Tongue (tissue), 2 donors: ENCODE measurements around the gene CBFA2T3. TPM values are rescaled to one million over a fixed set of nuclear protein-coding genes. Genes with fewer than 3 reads are reported as not detected.
"Not testable (repeated sequence)": the region's sequence is repeated elsewhere in the genome, so short reads cannot be mapped to it uniquely, and the experiment has no call there.

Experiments
- DNase-seq: peaks from one replicate; pipeline ENCODE4 v3.0.0-alpha.2; 2015
- total RNA-seq: library from RNA; depleted of rRNA; stranded (reverse); fragments of >200 nt; gene quantifications from one replicate; pipeline ENCODE4 v1.2.3, GENCODE V29; 2014

The CBFA2T3 gene
- total RNA-seq, 1 donor from 2014 or later, result 3.6 TPM

DNA sequence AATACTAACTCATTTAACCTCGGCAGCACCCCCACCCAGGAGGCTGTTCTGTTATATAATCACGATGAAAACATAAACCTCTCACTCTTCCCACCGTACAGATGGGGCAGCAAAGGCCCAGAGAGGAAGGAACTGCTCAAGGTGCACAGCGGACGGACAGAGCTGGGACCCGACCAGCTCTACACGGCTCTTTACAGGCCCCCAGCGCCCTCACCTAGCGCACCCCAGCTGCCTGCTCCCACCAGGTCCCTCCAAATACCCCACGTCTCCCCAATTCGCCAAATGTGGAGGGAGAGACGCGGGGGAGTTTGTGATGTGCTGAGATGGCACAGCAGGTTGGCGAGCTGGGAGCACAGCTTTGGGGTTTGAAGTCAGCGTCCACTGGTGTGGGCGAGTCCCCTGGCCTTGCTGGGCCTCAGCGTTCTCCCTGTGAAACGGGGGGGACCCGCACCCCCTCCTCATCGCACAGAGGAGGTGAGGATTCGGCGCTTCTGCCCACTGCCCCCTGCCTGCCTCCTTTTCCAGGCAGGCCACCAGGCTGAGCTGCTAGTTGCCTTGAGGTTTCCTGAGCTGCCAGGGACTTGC lies 54.1 kb downstream of the CBFA2T3 start:
- no peak for DNase-seq

DNA sequence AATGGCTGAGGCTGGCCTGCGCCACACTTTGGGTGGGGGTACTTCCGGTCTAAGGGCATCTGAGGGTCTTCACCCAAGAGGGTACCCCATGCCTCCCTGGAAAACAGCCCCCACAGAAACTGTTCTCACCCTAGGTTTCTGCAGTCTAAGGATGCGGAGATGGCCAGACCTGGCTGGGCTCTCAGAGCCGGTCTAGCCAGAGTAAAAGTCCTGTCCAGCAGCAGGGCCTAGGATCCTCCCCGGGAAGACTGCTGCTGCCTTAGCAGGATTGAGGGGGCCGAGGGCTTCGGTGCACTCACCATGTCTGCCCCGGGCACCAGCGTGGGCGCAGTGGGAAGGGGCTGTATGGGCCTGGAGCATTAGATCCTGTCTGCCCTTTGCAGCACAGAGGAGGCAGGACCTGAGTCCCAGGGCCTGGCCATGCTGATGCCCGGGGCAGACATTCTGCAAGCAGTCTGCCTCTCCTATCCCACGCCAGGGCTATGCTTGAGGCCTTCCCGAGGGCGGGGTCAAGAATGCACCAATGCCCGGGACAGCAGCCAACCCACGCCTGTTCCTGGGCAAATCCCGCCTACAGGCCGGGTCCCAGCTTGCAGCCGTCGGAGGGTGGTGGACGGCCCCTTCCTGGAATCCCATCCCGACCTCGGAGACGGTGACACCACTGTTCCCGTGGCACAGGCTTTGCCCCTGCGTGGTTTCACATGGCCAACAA lies 54.7 kb downstream of the CBFA2T3 start:
- peak; percentile 91 for DNase-seq

DNA sequence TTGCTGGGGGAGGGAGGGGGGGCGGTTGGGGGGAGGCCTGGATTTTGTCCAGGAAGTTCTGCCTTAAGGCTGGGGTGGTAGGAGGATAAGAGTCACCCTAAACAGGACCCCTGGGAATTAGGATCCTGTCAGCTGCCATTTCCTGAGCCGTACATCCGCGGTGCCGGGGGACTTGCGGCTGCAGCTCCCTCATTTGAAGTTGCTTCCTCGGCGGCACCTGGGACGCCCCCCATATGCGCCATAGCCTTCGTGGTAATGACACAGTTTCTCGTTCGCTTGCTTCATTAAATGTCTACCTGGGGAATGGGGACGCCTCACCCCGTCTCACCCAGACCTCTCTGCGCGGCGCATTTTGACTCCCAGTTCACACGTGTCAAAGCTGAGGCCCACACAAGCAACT lies 55.4 kb downstream of the CBFA2T3 start:
- no peak for DNase-seq

DNA sequence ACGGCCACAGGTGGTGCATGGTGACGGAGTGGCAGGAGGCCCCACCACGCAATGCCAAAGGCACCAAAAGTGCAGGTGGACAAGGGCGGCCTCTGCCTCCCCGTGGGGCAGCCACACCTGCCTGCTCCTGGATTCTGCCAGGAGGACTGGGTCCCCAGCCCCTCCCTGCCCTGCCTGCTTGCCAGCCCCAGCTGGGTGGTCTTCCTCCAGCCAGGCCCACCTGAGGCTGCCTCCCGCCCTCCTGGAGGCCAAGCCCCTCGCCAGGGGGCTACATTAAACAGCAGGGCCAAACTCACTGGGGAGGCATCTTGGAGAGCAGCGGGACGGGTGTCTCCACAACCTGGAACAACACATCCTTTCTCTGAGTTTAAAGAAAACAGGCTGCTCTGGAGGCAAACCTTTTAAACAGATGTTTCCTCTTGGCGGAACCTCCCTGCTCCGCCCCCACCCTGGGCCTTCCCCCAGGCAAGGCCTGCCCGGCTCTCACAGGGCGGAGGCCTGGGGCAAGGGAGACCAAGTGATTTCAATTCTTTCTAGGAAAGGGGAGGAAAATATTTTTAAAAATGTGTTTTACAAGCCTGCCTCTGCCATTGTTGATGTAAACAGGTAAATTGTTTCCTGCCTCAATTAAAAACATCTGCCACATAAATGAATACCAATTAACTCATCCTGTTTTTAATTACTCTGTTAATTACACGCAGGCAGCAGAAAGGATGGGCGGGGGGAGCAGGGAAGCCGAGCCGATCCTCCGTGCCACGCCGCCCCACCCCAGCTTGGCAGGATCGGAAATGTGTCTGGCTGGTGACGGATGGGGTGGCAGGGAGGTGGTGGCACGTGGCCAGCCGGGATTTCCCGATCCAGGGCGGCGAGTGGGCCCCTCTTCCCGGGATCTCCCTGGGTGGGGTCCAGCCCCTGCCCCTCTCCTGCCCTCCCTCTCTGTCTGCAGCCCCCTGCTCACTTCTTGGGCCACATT lies 56.1 kb downstream of the CBFA2T3 start:
- peak; percentile 94 for DNase-seq

DNA sequence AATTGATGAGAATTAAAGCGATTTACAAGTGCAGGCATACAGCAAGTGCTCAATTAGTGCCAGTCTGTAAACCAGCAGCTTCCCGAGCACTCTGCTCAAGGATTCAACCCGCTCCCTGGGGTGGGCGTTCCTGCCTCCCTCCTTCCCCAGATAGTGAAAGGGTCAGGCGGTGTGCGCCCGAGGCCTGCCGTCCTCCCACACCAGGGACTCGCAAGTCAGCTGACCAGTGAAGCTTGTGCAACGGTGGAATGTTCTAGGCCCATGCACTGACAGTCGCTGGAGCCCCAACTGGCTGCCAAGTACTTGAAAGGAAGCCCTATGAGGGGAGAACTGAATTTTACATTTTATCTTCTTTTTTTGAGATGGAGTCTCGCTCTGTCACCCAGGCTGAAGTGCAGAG lies 57.1 kb downstream of the CBFA2T3 start:
- DNase-seq, result no peak

DNA sequence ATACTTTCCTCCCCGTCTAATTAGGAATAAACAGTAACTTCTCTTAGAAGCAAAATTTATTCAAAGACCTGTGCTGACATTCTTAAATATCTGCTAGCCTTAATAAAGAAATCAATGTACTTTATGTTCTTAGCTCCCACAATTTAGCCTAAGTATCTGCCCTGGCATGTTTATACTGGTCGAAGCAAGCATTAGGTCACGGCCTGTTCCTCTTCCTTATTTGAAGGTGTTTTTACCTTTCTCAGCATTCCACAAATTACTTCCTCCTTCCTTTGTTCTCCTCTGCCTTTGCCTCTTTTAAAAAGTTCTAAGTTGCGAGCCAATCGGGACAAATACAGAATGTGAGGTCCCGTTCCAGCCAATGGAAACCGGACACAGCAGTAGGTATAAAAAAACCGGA lies 58.1 kb downstream of the CBFA2T3 start:
- DNase-seq, result not testable (repeated sequence)

DNA sequence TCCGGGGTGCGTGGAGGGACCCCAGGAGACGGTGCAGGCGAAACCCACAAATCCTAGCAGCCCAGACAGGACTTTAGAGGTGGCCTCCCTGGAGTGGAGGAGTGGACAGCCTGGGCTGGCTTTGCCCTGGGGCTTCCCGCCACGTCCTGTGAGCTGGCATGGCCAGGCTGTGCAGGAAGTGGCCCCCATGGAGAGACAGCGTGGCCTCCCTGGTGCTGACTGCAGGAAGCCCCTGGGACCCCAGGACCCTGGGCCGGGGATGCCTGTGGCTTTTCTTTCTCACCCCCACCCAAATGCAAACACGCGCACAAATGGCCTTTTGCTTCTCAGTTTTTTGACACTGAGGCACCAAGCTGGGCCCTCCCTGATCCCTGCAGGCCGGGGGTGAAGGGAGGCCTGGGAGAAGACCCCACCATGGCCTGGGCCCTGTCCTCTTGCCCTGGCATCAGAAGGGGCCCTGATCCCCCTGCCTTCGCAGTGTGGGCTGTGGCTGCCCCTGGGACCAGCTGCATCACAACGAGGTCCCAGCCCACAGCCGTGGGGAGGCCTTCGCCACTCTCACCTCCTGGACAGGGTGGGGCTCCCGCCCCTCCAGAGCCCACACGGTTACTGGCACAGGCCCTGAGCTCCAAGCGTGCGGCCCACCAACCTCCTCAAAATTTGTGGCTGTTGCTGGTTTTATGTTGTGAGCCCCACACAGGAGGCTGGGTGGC lies 58.9 kb downstream of the CBFA2T3 start:
- DNase-seq, result no peak

DNA sequence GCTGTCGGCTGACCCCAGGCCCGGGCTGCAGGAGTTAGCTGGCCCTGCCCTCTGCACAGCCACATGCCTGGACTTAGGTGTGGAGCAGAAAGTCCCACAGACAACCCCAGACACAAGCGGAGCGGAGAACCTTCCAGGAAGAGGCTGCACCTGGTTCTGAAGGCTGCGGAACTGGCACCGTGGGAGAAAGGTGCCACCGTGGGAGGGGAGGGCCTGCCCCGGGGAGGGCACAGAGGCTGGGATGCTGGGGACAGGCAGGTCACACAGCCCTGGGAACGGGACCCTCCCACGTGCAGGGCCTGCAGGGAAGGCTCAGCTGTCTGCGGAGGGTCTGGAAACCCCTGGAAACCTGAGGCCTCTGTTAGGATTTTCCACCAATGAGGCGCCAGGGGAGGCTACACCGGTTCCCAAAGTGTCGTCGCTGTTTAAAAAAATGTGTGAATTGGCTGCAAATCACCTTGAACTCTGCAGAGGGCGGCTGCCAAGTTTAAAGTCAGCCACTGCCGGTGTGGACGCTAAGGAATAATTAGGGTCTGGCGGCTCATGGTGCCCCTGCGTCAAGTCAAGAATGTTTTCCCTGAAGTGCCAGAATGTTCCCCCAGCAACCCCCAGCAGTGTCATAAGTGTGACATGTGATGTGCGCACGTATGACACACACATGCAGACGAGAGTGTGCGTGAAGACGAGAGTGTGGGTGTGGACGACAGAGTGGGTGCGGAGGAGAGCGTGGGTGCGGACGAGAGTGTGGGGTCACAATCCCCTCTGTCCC lies 59.7 kb downstream of the CBFA2T3 start:
- peak; percentile 54 for DNase-seq

DNA sequence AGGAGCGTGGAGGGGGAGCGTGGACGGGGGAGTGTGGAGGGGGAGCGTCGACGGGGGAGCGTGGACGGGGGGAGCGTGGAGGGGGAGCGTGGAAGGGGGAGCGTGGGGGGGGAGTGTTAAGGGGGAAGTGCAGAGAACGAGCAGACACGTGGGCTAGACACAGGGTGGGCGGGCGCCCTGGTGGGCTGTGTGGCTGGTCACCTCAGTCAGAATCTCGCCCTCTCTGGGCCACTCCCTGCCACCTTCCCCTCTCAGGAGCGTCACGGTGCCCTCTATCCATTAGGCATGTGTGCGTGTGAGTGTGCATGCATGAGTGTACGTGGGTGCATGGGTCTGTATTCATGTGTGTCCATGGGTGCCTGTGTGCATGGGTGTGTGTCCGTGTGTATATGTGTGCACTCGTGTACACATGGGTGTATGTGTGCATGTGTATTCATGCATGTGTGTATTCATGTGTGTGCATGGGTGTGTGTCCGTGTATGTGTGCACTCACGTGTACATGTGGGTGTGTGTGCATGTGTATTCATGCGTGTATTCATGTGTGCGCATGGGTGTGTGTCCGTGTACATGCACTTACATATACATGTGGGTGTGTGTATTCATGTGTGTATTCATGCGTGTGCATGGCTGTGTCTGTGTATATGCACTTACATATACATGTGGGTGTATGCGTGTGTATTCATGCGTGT lies 61.2 kb downstream of the CBFA2T3 start:
- no peak for DNase-seq

DNA sequence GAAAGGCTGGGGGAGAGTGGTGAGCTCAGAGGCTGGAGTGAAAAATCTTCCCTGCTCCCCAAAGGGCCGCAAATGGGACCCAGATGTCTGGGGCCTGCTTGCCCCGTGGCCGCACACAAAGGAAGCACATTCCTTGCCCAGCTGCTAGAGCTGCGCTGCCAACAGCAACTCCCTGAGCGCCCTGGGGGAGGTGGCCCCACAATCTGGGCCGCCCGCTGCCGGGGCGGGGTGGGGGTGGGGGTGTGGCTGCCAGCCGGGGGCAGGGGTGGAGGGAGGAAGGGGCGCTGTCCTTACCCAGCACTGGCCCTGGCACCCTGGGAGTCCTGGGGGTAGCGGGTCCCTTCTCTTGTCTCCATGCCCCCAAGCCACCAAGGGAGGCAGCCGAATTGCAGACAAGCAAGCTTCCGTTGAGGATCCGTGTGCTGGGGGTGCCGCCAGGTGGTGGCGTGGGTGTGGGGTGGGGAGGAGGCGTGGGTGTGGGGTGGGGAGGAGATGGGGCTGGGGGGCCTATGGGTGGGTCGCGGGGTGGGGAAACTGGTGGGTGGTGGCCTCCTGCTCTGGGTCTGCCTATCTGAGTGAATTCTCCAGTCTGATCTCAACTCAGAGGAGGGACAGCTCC lies 62.1 kb downstream of the CBFA2T3 start:
- DNase-seq, result peak; percentile 87

DNA sequence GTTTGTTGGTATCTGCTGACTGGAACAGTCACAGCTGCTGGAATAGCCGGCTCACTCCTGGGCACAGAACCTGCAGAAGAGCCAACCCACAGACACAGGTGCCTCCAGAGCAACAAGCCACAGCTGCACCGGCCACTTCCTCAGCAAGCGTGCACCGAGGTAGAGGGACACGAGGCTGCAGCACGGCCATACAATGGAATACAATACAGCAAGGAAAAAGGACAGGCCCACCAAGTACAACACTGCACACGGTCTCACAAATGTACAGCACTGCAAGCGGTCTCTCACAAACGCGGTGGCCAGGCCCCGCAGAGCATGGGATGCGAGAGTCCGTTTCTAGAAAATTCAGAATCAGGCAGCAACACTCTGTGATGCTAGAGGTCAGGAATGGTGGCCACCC lies 63.1 kb downstream of the CBFA2T3 start:
- no peak for DNase-seq

DNA sequence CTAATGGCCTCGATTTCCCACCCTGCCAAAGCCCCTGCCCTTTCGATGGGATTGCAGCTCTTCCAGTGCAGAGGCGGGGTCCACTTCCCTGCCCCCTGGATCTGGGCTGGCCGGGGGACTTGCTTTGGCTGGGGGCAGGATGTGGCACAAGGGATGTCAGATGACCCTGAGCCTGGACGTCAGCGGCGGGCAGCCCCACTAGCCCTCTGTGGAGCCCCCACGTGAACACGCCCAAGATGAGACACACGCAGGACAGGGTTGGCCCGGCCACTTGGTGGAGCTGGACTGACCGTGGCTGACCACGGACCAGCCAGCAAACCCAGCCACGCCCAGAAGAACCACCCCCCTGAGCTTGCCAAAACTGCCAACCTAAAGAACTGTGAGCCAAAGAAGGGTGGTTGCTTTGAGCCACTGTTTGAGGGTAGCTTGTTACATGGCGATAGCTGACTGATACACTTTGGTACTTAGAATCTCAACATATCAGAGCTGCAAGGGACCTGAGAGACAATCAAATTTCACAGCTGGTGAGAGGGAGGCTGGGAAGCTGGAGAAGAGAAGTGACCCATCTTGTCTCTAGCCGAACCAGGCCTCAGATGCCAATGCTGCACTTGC lies 63.9 kb downstream of the CBFA2T3 start:
- DNase-seq, result no peak

DNA sequence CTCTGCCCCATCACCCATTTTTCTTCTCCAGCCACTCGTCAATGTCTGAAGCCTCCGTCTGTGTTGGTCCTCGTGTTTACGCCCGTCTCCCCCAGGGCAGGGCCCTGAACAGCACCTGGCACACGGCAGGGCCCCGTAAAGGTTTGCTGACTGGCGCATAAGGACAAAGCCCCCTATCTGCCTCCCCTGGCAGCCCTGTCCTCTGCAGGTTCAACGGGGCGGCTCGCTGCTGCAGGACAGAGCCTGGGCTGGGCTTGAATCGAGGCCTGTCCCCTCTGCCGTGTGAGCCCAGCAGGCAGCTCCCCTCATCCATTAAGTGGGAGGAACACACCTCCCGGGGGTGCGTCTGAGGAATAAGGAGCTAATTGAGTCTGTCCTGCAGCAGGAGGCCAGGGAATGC lies 64.5 kb downstream of the CBFA2T3 start:
- no peak for DNase-seq

DNA sequence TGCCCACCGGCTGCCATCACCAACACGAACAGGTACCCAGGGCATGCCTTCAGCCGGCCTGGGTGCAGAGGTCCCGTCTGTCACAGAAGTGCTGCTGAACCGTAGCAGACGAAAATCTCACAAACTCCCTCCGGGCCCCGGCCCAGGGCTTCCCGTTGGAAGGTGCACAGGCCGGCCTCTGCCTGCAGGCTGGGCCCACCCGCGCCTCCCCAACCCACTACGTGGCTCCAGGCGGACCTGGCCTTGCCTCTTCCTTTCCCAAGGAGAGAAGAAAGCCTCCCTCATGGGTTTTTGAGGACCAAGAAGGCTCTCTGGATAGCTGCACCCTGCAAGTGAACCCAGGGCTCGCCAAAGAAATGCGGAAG lies 65.1 kb downstream of the CBFA2T3 start:
- no peak for DNase-seq

DNA sequence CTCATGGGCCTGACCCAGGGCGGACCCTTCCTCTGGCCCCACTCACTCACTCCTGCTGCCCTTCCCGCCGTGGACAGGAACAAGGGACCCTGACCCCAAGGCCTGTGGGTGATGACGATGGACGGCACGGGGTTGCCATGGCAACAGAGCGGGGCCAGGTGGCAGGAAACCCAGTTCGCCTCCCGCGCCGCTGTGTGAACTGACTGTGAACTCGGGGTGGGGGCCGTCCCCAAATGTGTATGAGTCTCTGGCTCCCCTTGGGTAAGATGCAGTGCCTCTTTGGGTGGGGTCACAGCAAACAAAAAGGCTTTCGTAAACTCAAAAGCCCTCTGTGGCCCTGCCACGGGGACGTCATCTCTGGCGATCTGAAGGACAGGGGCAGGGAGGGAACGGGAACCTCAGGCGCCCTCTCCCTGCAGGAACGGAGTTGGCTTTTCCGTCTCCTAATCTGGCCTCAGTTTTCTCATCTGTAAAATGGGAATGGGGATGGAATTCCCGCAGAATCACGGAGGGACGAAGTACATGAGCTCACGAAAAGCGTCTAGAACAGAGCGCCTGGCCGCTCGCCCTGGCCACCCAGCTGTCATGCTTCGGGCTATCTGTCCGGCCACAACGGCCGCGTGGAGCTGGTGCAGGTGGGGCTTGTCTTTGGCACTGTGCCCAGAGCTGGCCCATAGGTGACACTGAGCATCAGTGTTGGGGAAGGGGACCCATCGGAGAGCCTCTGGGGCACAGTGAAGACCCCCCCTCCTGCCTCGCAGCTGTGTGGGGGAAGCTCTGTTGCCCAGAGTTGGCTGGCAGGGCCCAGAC lies 65.7 kb downstream of the CBFA2T3 start:
- DNase-seq, result no peak

DNA sequence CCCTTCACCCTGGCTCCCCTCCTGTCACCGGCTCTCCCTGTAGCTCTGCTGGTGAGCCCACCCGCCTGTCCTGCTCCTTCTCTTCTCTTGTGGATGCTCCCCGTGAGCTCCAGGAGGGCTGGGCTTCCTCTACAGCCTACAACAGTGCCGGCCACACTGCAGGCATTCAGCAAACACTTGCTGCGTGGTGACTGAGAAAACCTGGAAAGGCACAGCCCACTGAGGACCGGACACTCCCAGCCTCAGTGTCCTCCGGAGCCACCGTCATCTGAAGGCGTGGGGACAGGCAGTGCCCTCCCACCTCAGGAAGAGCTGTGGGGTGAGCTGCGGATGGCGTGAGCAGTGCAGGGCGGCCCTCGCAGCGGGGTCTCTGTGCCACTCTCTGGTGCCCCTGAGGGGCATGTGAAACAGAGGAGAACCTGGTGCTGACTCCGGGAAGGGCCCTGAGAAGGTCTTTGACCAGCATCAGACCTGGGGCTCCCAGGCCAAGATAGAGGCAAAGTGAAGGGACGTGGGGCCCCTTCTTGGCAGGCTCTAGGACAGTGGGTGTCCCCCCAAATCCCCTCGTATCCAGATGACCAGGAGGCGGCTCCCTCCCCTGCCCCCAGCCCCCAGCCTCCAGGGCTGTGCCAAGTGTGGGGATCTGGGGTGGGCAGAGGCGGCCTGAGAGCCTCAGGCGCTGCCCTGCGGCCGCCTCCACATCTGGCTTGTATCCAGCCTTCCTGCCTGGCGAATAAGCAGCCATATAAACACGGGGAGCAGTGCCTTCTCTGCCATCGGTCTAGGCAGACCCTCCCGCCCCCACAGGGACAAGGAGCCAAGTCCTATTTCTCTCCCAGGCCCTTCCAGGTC lies 66.5 kb downstream of the CBFA2T3 start:
- DNase-seq, result peak; percentile 45

DNA sequence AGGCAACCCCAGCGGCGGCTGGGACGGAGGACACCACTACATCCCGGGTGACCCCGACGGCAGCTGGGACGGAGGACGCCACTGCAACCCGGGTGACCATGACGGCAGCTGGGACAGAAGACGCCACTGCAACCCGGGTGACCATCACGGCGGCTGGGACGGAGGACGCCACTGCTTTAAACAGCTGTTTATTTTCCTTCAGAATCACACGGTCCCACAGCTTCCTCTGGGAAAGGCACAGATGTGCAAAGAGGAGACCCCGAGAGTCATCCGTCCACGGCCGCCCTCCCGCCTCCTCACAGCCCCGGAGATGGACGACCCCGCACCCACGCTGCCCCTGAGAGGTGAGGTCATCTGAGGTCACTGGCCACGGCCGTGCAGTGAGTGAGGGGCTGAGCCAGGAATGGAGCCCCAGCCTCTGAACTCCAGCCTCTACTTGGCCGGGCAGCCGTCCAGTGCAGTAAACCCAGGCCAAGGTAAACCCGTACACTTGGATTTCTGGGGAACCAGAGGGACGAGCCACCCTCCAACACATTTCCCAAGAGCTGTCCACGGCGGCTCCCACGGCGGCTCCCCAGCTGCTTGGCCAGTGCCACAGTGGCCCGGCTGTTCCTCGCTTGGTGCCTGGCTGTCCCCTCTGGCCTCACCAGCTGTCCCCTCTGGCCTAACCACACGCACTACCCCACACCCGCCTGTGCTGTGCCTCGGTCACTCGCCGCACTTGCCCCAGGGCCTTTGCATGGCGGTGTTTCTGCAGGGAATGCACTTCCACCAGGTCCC lies 67.4 kb downstream of the CBFA2T3 start:
- DNase-seq, result no peak
